ENCODE data around the gene MAZ.

The MAZ gene

DNA sequence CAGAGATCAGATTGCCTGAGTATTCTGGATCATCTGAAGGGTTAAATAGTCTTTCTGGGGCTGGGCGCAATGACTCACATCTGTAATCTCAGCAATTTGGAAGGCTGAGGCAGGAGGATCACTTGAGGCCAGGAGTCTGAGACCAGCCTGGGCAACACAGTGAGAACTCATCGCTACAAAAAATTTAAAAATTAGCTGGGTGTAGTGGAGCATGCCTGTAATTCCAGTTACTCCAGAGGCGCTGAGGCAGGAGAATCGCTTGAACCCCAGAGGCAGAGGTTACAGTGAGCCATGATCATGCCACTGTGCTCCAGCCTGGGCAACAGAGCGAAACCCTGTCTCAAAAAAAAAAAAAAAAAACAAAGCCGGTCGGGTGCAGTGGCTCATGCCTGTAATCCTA, 29.6 kb downstream of the MAZ start:
- H3K27me3 Mint-ChIP-seq = no peaks in the 10 kb centered on the region
- no peak overlapping the region for H3K27ac Mint-ChIP-seq
- H3K4me3 Mint-ChIP-seq = no peak overlapping the region
- H3K4me1 Mint-ChIP-seq (ENCODE audit: low read depth) = no peaks in the 10 kb centered on the region
- intact Hi-C loops (cut with micrococcal nuclease) = no loop called here
- no peaks in the 10 kb centered on the region for H3K9me3 Mint-ChIP-seq
- peaks cover 100% of the 10 kb centered on the region for H3K36me3 Mint-ChIP-seq (ENCODE audit: low read depth)

DNA sequence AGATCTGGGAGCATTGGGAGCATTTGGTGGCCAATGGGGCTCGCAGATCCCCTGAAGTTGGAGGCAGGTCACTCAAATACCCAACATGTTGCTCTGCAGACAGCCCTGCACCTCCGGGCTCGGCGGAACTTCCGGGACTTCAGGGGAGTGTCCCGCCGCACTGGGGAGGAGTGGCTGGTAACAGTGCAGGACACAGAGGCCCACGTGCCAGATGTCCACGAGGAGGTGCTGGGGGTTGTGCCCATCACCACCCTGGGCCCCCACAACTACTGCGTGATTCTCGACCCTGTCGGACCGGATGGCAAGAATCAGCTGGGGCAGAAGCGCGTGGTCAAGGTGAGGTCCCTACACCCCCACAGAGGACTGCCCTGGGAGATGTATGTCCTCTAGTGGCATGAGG, 30.3 kb downstream of the MAZ start:
- Mint-ChIP-seq H3K27ac (no peak overlapping the region), H3K4me3 (no peak overlapping the region), H3K36me3 (ENCODE audit: low read depth) (peaks cover 100% of the 10 kb centered on the region)

DNA sequence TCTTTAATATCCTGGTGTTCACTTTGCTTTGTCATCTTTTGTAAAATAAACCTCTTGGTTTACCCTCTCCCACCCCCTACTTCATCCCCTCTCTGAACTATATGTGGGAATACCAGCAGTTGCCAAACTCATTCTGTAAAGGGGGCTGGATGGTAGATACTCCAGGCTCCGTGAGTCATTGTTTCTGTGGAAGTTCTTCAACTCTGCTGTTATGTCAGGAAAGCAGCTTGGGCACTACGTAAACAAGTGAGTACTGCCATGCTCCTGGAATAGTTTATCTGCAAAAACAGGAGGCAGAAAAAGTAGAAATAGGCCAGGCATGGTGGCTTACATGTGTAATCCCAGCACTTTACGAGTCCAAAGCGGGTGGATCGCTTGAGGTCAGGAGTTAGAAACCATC, 31.5 kb downstream of the MAZ start:
- Mint-ChIP-seq H3K9me3 (no peaks in the 10 kb centered on the region), H3K36me3 (ENCODE audit: low read depth) (peaks cover 100% of the 10 kb centered on the region), H3K4me3 (no peak overlapping the region), H3K4me1 (ENCODE audit: low read depth) (peaks cover 3% of the 10 kb centered on the region), H3K27ac (no peak overlapping the region), H3K27me3 (no peaks in the 10 kb centered on the region)
- intact Hi-C loops (cut with micrococcal nuclease) = no loop called here

More for the DNA sequence above, 30.3 kb downstream of the MAZ start:
- Mint-ChIP-seq H3K4me1 (ENCODE audit: low read depth) (no peaks in the 10 kb centered on the region), H3K9me3 (no peaks in the 10 kb centered on the region), H3K27me3 (no peaks in the 10 kb centered on the region)
- intact Hi-C loops (cut with micrococcal nuclease) = no loop called here

DNA sequence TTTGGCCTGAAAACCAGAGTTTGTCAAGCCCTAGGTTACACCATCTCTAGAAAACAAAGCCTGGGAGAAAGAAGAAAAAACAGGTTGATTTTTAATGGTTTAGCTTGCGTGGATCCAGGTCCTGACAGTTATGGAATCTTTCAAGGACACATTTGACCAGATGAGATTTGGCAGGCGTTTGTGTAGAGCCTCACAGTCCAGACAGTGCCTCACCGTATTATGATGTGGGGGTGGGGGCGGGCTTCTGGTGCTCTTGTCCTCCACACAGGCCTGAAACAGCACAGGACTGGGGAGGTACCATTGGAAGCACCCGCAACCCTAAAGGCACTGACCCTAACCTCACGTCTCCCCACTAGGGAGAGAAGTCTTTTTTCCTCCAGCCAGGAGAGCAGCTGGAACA, 33.5 kb downstream of the MAZ start:
- no peaks in the 10 kb centered on the region for H3K27me3 Mint-ChIP-seq
- peaks cover 10% of the 10 kb centered on the region for H3K4me1 Mint-ChIP-seq (ENCODE audit: low read depth)
- no peak overlapping the region for H3K27ac Mint-ChIP-seq
- peaks cover 100% of the 10 kb centered on the region for H3K36me3 Mint-ChIP-seq (ENCODE audit: low read depth)
- intact Hi-C loops (cut with micrococcal nuclease) = no loop called here
- no peak overlapping the region for H3K4me3 Mint-ChIP-seq
- H3K9me3 Mint-ChIP-seq = no peaks in the 10 kb centered on the region

DNA sequence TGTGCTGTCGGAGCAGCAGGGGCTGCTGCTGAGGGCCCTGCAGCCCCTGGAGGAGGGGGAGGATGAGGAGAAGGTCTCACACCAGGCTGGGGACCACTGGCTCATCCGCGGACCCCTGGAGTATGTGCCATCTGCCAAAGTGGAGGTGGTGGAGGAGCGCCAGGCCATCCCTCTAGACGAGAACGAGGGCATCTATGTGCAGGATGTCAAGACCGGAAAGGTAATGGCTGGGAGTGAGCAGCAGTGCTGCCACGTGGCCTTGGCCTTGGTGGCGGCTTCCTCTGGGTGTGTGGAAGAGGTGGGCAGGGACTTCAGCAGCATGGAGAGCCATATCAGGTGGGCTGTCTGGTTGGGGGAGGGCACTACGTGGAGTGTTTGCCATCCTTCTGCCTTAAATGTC, 33.9 kb downstream of the MAZ start:
- no peaks in the 10 kb centered on the region for H3K9me3 Mint-ChIP-seq
- peaks cover 100% of the 10 kb centered on the region for H3K36me3 Mint-ChIP-seq (ENCODE audit: low read depth)
- H3K4me3 Mint-ChIP-seq = no peak overlapping the region
- intact Hi-C loops (cut with micrococcal nuclease) = no loop called here
- no peaks in the 10 kb centered on the region for H3K27me3 Mint-ChIP-seq
- peaks cover 10% of the 10 kb centered on the region for H3K4me1 Mint-ChIP-seq (ENCODE audit: low read depth)
- no peak overlapping the region for H3K27ac Mint-ChIP-seq

DNA sequence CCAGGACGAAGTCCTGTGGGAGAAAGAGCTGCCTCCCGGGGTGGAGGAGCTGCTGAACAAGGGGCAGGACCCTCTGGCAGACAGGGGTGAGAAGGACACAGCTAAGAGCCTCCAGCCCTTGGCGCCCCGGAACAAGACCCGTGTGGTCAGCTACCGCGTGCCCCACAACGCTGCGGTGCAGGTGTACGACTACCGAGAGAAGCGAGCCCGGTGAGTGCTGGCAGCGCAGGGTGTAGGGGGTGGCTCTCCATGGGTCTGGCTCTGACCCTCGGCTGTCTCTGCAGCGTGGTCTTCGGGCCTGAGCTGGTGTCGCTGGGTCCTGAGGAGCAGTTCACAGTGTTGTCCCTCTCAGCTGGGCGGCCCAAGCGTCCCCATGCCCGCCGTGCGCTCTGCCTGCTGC, 35.3 kb downstream of the MAZ start:
- Mint-ChIP-seq H3K27me3 (no peaks in the 10 kb centered on the region), H3K27ac (no peak overlapping the region), H3K36me3 (ENCODE audit: low read depth) (peaks cover 100% of the 10 kb centered on the region), H3K4me3 (no peak overlapping the region), H3K9me3 (no peaks in the 10 kb centered on the region), H3K4me1 (ENCODE audit: low read depth) (peaks cover 10% of the 10 kb centered on the region)
- intact Hi-C loops (cut with micrococcal nuclease) = no loop called here

DNA sequence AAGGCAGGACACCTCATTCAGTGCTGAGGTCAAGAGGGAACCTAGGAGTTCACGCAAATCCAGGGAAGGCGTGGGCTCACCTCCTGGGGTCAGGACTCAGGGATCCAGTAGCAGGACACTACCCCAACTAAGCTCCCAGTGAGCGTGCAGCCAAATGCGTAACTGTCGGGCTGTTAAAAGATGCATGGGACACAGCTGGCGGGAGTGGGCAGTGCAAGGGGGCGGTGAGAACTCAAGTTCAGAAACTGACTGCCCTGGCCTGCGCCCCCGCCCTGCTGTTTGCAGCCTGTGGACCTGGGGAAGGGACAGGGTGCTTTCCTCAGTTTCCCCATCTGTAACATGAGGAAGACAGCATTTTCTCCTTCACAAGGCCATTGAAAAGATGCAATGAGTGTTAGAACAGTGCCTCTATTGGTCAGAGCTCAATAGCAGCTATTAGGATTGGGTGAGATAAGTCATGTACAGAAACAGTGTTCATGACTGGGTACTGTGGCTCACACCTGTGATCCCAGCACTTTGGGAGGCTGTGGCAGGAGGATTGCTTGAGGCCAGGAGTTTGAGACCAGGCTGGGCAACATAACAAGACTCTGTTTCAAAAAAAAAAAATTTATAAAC, 36.5 kb downstream of the MAZ start:
- Mint-ChIP-seq H3K27ac (peak overlapping the region; percentile 52), H3K36me3 (ENCODE audit: low read depth) (peaks cover 100% of the 10 kb centered on the region)

DNA sequence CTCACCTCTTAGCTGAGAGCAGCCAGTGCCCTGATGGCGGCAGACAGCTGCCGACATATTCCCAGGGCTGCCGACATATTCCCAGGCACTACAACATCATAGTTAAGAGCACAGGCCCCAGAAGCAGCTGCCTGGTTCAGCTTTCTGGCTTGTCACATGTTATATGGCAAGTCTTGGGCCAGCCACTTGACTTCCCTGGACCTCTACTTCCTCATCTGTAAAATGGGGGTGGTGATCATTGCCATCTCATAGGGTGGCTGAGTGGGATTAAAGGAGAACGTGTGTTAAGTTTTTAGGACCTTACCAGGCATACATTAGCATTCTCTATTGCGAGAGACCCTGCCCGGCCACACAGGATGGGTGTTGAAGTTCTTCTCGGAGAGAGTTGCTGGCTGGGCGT, 37.6 kb downstream of the MAZ start:
- Mint-ChIP-seq H3K4me3 (no peak overlapping the region), H3K27me3 (no peaks in the 10 kb centered on the region), H3K36me3 (ENCODE audit: low read depth) (peaks cover 100% of the 10 kb centered on the region), H3K4me1 (ENCODE audit: low read depth) (peaks cover 10% of the 10 kb centered on the region), H3K27ac (no peak overlapping the region), H3K9me3 (no peaks in the 10 kb centered on the region)
- intact Hi-C loops (cut with micrococcal nuclease) = no loop called here

More for the DNA sequence above, 36.5 kb downstream of the MAZ start:
- no peak overlapping the region for H3K4me3 Mint-ChIP-seq
- no peaks in the 10 kb centered on the region for H3K9me3 Mint-ChIP-seq
- intact Hi-C loops (cut with micrococcal nuclease) = no loop called here
- no peaks in the 10 kb centered on the region for H3K27me3 Mint-ChIP-seq
- H3K4me1 Mint-ChIP-seq (ENCODE audit: low read depth) = peaks cover 10% of the 10 kb centered on the region

DNA sequence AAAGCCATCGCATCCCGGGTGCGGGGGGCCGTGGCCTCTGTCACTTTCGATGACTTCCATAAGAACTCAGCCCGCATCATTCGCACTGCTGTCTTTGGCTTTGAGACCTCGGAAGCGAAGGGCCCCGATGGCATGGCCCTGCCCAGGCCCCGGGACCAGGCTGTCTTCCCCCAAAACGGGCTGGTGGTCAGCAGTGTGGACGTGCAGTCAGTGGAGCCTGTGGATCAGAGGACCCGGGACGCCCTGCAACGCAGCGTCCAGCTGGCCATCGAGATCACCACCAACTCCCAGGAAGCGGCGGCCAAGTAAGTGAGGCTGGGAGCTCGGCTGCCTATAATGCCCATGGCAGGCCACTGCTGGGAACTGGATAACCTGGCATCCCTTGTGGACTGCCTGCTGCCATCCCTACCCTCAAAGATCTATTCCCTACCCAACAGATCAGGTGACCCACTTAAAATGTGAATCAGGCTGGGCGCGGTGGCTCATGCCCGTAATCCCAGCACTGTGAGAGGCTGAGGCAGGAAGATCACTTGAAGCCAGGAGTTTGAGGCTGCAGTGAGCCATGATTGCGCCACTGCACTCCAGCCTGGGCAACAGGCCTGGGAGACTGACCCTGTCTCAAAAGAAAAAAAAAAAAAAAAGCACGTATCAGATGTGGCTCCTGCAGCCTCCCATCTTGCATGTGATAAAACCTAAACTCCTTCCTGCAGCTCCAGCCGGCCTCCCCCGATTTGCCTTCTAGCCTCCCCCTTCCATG, 38.4 kb downstream of the MAZ start:
- H3K27ac Mint-ChIP-seq = no peak overlapping the region
- H3K9me3 Mint-ChIP-seq = no peaks in the 10 kb centered on the region
- H3K36me3 Mint-ChIP-seq (ENCODE audit: low read depth) = peaks cover 100% of the 10 kb centered on the region
- no peak overlapping the region for H3K4me3 Mint-ChIP-seq
- intact Hi-C loops (cut with micrococcal nuclease) = no loop called here
- no peaks in the 10 kb centered on the region for H3K27me3 Mint-ChIP-seq
- peaks cover 10% of the 10 kb centered on the region for H3K4me1 Mint-ChIP-seq (ENCODE audit: low read depth)

DNA sequence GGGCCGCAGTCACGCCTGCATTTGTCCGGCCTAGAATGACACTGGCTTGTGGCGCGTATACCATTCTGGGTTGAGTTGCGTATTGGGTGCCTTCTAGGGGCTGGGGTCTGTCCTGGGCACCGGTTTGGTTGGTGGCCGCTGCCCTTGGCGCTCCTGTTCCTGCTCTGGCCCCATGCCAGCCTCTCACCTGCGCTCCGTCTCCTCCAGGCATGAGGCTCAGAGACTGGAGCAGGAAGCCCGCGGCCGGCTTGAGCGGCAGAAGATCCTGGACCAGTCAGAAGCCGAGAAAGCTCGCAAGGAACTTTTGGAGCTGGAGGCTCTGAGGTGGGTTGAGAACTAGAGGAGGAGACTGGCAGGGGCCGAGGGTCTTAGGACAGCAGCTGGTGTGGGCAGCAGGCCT, 39.3 kb downstream of the MAZ start:
- Mint-ChIP-seq H3K36me3 (ENCODE audit: low read depth) (peaks cover 100% of the 10 kb centered on the region), H3K27me3 (no peaks in the 10 kb centered on the region), H3K4me1 (ENCODE audit: low read depth) (peaks cover 18% of the 10 kb centered on the region), H3K9me3 (no peaks in the 10 kb centered on the region), H3K4me3 (no peak overlapping the region), H3K27ac (no peak overlapping the region)
- intact Hi-C loops (cut with micrococcal nuclease) = no loop called here

DNA sequence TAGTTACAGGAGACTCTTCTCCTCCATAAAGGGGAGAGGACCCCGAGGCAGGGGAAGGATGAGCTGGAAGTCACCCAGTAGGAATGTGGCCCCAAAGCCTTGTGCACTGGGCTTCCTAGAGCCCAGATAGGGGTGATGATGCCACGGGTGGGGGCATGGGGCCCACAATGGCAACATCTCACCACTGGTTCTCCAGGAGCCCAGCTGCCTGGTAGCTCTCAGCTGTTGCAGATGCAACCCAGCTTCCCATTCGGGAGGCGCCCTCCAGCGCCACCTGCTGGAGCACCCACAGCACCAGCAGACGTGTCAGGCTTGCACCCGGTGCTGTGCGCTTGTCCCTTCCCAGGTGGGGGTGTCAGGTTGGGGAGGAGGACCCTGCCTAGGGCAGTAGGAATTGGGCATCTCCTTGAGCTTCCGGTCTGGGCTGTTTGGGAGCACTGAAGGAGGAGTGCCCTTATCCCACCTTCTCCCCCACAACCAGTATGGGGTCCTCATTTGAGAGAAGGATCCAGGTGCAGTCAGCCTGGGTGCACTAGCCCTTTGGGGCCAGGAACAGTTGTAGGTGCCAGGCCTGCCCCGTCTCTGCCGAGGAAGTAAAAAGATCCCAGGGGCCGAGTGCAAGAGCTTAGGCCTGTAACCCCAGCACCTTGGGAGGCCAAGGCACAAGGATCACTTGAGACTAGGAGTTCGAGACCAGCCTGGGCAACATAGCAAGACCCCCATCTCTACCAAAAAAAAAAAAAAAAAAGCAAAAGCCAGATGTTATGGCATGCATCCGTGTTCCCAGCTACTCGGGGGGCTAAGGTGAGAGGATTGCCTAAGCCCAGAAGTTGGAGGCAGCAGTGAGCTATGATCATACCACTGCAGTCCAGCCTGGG, 42.3 kb downstream of the MAZ start:
- Mint-ChIP-seq H3K27me3 (no peaks in the 10 kb centered on the region), H3K27ac (no peak overlapping the region), H3K4me3 (no peak overlapping the region), H3K36me3 (ENCODE audit: low read depth) (peaks cover 73% of the 10 kb centered on the region), H3K4me1 (ENCODE audit: low read depth) (peaks cover 14% of the 10 kb centered on the region), H3K9me3 (no peaks in the 10 kb centered on the region)
- intact Hi-C loops (cut with micrococcal nuclease) = loop anchor here (2.0 kb wide), 1 partner anchor 156 kb away; no protein-coding TSS in a partner anchor

DNA sequence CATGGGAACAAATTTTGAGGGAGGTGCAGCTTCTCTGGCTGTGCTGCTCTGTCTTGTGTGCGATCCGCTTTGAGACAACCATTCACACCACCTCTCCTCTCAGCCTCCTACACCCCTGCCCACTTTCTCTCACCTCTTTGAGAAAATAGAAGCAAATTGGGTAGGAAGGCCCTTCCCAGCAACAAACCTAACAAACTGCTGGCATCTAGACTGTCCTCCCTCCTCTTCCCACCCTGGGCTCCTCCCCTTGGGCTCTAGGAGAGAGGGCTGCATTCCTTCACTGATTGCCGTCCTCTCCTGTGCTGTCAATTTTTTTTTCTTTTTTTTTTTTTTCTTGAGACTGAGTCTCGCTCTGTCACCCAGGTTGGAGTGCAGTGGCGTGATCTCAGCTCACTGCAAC, 43.2 kb downstream of the MAZ start:
- Mint-ChIP-seq H3K27me3 (no peaks in the 10 kb centered on the region), H3K4me3 (no peak overlapping the region), H3K27ac (no peak overlapping the region), H3K4me1 (ENCODE audit: low read depth) (peaks cover 14% of the 10 kb centered on the region), H3K9me3 (no peaks in the 10 kb centered on the region), H3K36me3 (ENCODE audit: low read depth) (peaks cover 65% of the 10 kb centered on the region)
- intact Hi-C loops (cut with micrococcal nuclease) = loop anchor here (2.0 kb wide), 1 partner anchor 157 kb away; no protein-coding TSS in a partner anchor

DNA sequence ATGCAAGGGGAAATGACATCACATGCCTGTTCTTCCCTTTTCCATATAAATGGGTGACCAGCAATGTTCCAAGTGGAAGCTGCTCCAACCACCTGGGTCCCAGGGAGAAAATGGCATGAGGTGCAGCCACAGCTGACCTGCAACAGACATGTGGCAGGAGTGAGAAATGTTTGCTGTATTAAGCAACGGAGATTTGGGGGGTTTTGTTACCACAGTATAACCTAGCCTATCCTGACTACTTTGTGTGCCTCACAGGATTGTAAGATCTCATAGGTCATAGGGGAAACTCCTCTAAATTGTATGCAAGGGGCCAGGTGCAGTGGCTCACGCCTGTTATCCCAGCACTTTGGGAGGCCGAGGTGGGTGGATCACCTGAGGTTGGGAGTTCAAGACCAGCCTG, 44.7 kb downstream of the MAZ start:
- no peaks in the 10 kb centered on the region for H3K27me3 Mint-ChIP-seq
- no peaks in the 10 kb centered on the region for H3K9me3 Mint-ChIP-seq
- intact Hi-C loops (cut with micrococcal nuclease) = no loop called here
- H3K36me3 Mint-ChIP-seq (ENCODE audit: low read depth) = peaks cover 50% of the 10 kb centered on the region
- H3K4me1 Mint-ChIP-seq (ENCODE audit: low read depth) = peaks cover 14% of the 10 kb centered on the region
- H3K27ac Mint-ChIP-seq = no peak overlapping the region
- H3K4me3 Mint-ChIP-seq = no peak overlapping the region

DNA sequence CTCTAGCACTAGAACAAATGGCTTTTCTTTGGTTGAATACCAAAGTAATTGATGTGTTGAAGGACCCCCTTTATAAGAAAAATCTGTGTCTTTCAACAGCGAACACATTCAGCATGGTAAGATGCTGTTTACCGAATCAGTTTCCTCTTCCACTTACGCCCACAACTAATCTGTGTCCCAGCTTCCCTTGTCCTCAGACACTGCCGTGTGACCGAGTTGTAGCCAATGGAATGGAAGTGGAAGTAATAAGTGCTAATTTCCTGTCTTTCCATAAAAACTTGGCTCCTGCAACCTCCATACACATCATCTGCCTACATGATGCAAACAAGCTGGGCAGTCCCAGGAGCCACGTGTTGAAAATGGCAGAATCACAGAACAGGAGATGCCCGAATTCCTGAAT, 46.3 kb downstream of the MAZ start:
- H3K27me3 Mint-ChIP-seq = no peaks in the 10 kb centered on the region
- H3K9me3 Mint-ChIP-seq = no peaks in the 10 kb centered on the region
- peaks cover 14% of the 10 kb centered on the region for H3K4me1 Mint-ChIP-seq (ENCODE audit: low read depth)
- H3K36me3 Mint-ChIP-seq (ENCODE audit: low read depth) = peaks cover 35% of the 10 kb centered on the region
- H3K27ac Mint-ChIP-seq = no peak overlapping the region
- intact Hi-C loops (cut with micrococcal nuclease) = no loop called here
- no peak overlapping the region for H3K4me3 Mint-ChIP-seq

Data from dendritic cell treated with granulocyte-macrophage colony-stimulating factor and Interleukin-4, amounts not matched to agents 40 ng/mL and 50 ng/mL, for 4 days (primary cell).